Left ventricle myocardium superior (tissue), 1 donor: ENCODE results near the gene PPEF1. TPM values are rescaled to one million over a fixed set of nuclear protein-coding genes. Genes with fewer than 3 reads are reported as not detected.

Source experiments
- ATAC-seq: fragments of 200-7000 bp; cut with Tn5 transposase; one replicate; pipeline ENCODE4 v1.9.1; 2020; ENCODE audit warnings: mild to moderate bottlenecking, moderate library complexity
- DNase-seq: peaks from one replicate; pipeline ENCODE4 v3.0.0-alpha.2; 2020
- intact Hi-C: fragments of 100-400 bp; cut with micrococcal nuclease; formaldehyde crosslinking; loops from one replicate; pipeline ENCODE4 v1.11.0; 2022
- long read RNA-seq: library from polyadenylated mRNA; unstranded; transcript quantifications from one replicate; pipeline ENCODE4 v2.0.0, GENCODE V29; 2021
- total RNA-seq: library from RNA; stranded (reverse); fragmentation: NEBNext Ultra II Directional; extraction: Animal tissue kit (Norgen Biotek cat#: 25700); gene quantifications from one replicate; pipeline ENCODE4 v1.2.1, GENCODE V29; 2021
- donor health status: DM: no; HTN: yes; CAD: no; lungs with severe emphysema.

PPEF1 gene, protein sequence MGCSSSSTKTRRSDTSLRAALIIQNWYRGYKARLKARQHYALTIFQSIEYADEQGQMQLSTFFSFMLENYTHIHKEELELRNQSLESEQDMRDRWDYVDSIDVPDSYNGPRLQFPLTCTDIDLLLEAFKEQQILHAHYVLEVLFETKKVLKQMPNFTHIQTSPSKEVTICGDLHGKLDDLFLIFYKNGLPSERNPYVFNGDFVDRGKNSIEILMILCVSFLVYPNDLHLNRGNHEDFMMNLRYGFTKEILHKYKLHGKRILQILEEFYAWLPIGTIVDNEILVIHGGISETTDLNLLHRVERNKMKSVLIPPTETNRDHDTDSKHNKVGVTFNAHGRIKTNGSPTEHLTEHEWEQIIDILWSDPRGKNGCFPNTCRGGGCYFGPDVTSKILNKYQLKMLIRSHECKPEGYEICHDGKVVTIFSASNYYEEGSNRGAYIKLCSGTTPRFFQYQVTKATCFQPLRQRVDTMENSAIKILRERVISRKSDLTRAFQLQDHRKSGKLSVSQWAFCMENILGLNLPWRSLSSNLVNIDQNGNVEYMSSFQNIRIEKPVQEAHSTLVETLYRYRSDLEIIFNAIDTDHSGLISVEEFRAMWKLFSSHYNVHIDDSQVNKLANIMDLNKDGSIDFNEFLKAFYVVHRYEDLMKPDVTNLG
- 0.25 TPM for total RNA-seq
- long read RNA-seq: 0 reads

- intact Hi-C loops: no loop called here
- DNase-seq: no peak
These were observed at the start of gene PPEF1 for GRCh38 chrX:18707426-18708049. TSS of gene PPEF1 (plus strand) at chrX:18707645. CDS start at chrX:18707781, 136 bp downstream.

GRCh38 chrX:18661273-18661672 is 46.2 kb upstream of the PPEF1 start:
- intact Hi-C loops: no loop called here
- ATAC-seq (no peak), DNase-seq (no peak)

More at GRCh38 chrX:18707426-18708049, at the start of gene PPEF1:
- ATAC-seq: no peak

DNA sequence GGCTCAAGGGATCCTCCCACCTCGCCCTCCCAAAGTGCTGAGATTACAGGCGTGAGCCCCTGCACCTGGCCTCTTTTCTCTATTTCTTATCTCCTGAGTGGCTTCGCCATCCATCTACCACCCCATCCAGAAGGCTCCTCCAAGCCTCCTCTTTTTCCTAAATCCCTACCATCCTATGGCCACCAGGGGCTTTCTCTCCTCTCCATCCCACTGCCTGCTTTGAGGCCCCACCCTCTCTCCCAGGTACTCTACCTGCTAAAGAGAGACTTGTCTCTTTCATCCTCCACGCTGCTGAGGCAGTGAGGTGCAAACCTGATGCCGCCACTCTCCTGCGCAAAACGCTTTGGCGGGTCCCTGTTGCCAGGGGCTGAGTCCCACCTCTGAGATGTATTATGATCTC is 42.5 kb upstream of the PPEF1 start:
- intact Hi-C loops: no loop called here
- ATAC-seq (no peak), DNase-seq (no peak)

DNA sequence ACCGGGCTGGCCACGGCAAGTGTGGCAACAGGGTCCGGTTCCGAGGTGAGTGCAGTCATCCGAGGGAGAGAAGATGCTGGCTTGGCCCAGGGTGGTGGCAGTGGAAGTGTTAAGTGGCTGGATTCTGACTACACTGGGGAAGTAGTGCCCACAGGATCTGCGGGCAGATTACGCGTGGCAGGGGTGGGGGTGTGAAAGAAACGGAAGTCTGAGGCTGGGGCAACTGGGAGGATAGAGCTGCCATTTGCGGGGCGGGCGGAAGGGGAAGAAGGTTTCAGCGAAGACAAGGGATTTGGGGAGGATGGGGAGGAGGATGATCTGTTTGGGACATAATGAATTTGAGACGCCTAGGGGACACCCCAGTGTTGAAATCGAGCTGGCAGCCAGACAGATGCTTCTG is 40.8 kb upstream of the PPEF1 start:
- intact Hi-C loops: no loop called here

DNA sequence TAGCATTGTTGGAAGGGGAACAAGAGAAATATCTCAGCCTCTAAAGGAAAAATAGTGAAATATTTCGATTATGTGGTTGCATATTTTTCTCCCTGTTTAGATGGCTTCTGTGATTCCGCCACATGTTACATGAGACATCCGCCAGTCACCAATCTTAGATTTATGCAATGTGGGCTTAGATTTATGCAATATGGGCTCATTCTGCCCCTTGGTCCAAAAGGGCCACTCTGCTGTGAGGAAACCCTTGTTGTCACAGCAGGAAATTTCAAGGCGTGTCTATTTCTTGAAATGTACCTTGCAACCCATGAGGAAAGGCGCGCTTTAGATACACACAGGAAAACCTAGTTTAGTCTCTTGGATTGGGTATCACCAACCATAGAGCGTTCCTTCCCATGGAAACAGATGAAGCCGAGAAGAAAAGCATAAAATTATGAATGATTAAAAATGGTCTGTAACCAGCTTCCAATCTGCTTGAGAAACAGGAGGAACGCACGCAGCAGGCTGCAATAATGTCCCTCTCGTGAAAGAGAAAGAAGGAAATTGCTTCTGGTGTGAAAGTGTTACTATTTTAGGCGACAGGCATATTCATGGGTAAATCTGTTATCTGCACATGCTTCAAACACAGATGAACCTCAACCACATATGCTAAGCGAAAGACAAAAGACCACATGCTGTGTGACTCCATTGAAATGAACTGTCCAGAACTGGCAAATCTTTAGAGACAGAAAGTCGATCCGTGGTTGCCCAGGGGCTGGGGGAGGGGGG is 39.2 kb upstream of the PPEF1 start:
- DNase-seq (no peak), ATAC-seq (no peak)
- intact Hi-C loops: no loop called here

More for the DNA sequence above, 40.8 kb upstream of the PPEF1 start:
- DNase-seq: no peak
- ATAC-seq: no peak

GRCh38 chrX:18672008-18672407 is 35.4 kb upstream of the PPEF1 start, which contains the start of gene RS1:
TSS of gene RS1 (minus strand) at chrX:18672108. CDS start at chrX:18672068, 40 bp downstream.
- ATAC-seq (no peak), DNase-seq (no peak)
- intact Hi-C loops: no loop called here

GRCh38 chrX:18674417-18674787 is 33.0 kb upstream of the PPEF1 start:
- ATAC-seq: peak; percentile 61
- DNase-seq: peak; percentile 34
- intact Hi-C loops: no loop called here

GRCh38 chrX:18674788-18675735 is 32.4 kb upstream of the PPEF1 start:
- DNase-seq (peak; percentile 83), ATAC-seq (peak; percentile 95)
- intact Hi-C loops: no loop called here

- no peak for DNase-seq
- intact Hi-C loops: no loop called here
- ATAC-seq: no peak
These were observed 31.4 kb upstream of the PPEF1 start for GRCh38 chrX:18676050-18676449.

GRCh38 chrX:18676470-18676869 is 31.0 kb upstream of the PPEF1 start:
- DNase-seq: no peak
- intact Hi-C loops: no loop called here
- ATAC-seq: no peak

- intact Hi-C loops: no loop called here
- DNase-seq: no peak
These were observed 30.1 kb upstream of the PPEF1 start for GRCh38 chrX:18677161-18677869.

GRCh38 chrX:18681996-18682395 is 25.4 kb upstream of the PPEF1 start:
- intact Hi-C loops: no loop called here
- ATAC-seq: no peak

More at GRCh38 chrX:18677161-18677869, 30.1 kb upstream of the PPEF1 start:
- no peak for ATAC-seq

GRCh38 chrX:18682979-18683387 is 24.5 kb upstream of the PPEF1 start:
- ATAC-seq: no peak
- intact Hi-C loops: no loop called here
- DNase-seq: no peak

More at GRCh38 chrX:18681996-18682395, 25.4 kb upstream of the PPEF1 start:
- DNase-seq: no peak

- no peak for DNase-seq
- intact Hi-C loops: no loop called here
- ATAC-seq: no peak
These were observed 19.5 kb upstream of the PPEF1 start for GRCh38 chrX:18687856-18688495.

- intact Hi-C loops: no loop called here
- no peak for DNase-seq
- ATAC-seq: no peak
These were observed 16.0 kb upstream of the PPEF1 start for GRCh38 chrX:18691431-18691830.

DNA sequence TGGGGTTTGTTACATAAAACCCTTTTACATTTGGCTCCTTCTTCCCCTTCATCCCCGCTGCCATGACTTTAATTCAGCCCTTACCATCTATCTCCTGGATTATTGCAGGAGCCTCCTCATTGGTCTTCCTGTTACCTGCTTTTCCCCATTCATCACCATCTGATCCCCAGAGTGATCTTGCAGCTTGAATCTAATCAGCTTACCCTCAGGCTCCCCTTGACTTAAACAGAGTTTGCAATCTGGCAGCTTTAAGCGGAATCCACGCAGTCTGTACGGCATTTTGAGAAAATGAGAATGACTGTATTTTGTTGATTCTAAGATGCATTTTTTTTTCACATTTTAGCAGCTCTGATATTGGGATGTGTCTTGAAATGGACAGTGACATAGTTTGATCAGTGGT is 14.9 kb upstream of the PPEF1 start:
- ATAC-seq: no peak
- no peak for DNase-seq
- intact Hi-C loops: no loop called here

DNA sequence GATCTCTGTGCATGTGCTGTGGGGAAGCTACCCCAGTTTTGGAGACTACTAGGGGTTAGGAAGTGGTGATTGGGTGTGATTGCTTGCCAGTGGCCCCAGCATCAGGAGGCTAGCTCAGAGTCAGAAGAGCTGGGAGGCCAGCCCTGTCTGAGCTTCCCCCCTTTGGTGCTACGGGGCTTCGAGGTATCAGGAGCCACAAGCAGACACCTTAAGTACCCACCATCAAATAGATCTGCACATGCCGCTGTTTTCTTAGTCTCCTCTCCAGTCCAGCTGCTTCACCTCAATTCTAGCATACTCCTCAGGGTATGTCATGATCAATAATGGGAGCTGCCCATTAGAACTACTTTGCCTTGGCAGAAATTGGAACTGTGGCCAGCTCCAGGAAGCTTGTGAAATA is 10.8 kb upstream of the PPEF1 start:
- ATAC-seq (no peak), DNase-seq (no peak)
- intact Hi-C loops: no loop called here
